Measurements from ENCODE around the gene AGBL1.

Gene AGBL1

GRCh38 chr15:86284635-86285034, 205.0 kb downstream of the AGBL1 start:
- no peak overlapping the region for H3K4me3 ChIP-seq (ENCODE audit: low read length)
- DNase-seq (ENCODE audit: low read depth, low spot score) = no peak

- no peak for DNase-seq (ENCODE audit: low read depth, low spot score)
These were observed 215.8 kb downstream of the AGBL1 start for GRCh38 chr15:86295511-86295910.

GRCh38 chr15:86296769-86297168, 217.1 kb downstream of the AGBL1 start:
- no peak overlapping the region for H3K4me3 ChIP-seq (ENCODE audit: low read length)
- DNase-seq (ENCODE audit: low read depth, low spot score) = no peak

More at GRCh38 chr15:86295511-86295910, 215.8 kb downstream of the AGBL1 start:
- H3K4me3 ChIP-seq (ENCODE audit: low read length) = no peak overlapping the region

- no peak for DNase-seq (ENCODE audit: low read depth, low spot score)
- no peak overlapping the region for H3K4me3 ChIP-seq (ENCODE audit: low read length)
These were observed 220.9 kb downstream of the AGBL1 start for GRCh38 chr15:86300390-86301125.

GRCh38 chr15:86311568-86312280, 232.1 kb downstream of the AGBL1 start:
- H3K4me3 ChIP-seq (ENCODE audit: low read length) = no peak overlapping the region

GRCh38 chr15:86312486-86312885, 232.8 kb downstream of the AGBL1 start:
- no peak overlapping the region for H3K4me3 ChIP-seq (ENCODE audit: low read length)
- DNase-seq (ENCODE audit: low read depth, low spot score) = no peak

More at GRCh38 chr15:86311568-86312280, 232.1 kb downstream of the AGBL1 start:
- no peak for DNase-seq (ENCODE audit: low read depth, low spot score)

GRCh38 chr15:86316216-86316615, 236.5 kb downstream of the AGBL1 start:
- no peak overlapping the region for H3K4me3 ChIP-seq (ENCODE audit: low read length)
- no peak for DNase-seq (ENCODE audit: low read depth, low spot score)

GRCh38 chr15:86316726-86317383, 237.2 kb downstream of the AGBL1 start:
- no peak overlapping the region for H3K4me3 ChIP-seq (ENCODE audit: low read length)
- no peak for DNase-seq (ENCODE audit: low read depth, low spot score)

GRCh38 chr15:86317384-86317740, 237.7 kb downstream of the AGBL1 start:
- no peak overlapping the region for H3K4me3 ChIP-seq (ENCODE audit: low read length)
- DNase-seq (ENCODE audit: low read depth, low spot score) = no peak

GRCh38 chr15:86322629-86323028, 243.0 kb downstream of the AGBL1 start:
- H3K4me3 ChIP-seq (ENCODE audit: low read length) = no peak overlapping the region
- no peak for DNase-seq (ENCODE audit: low read depth, low spot score)

GRCh38 chr15:86327230-86327865, 247.7 kb downstream of the AGBL1 start:
- DNase-seq (ENCODE audit: low read depth, low spot score) = no peak
- no peak overlapping the region for H3K4me3 ChIP-seq (ENCODE audit: low read length)

GRCh38 chr15:86328658-86329057, 249.0 kb downstream of the AGBL1 start:
- no peak overlapping the region for H3K4me3 ChIP-seq (ENCODE audit: low read length)
- DNase-seq (ENCODE audit: low read depth, low spot score) = no peak

GRCh38 chr15:86329311-86330013, 249.8 kb downstream of the AGBL1 start:
- no peak for DNase-seq (ENCODE audit: low read depth, low spot score)
- H3K4me3 ChIP-seq (ENCODE audit: low read length) = no peak overlapping the region

- H3K4me3 ChIP-seq (ENCODE audit: low read length) = no peak overlapping the region
- no peak for DNase-seq (ENCODE audit: low read depth, low spot score)
These were observed 254.1 kb downstream of the AGBL1 start for GRCh38 chr15:86333819-86334218.

GRCh38 chr15:86336051-86336788, 256.5 kb downstream of the AGBL1 start:
- H3K4me3 ChIP-seq (ENCODE audit: low read length) = no peak overlapping the region
- peak; percentile 30 for DNase-seq (ENCODE audit: low read depth, low spot score)

GRCh38 chr15:86337071-86337470, 257.4 kb downstream of the AGBL1 start:
- DNase-seq (ENCODE audit: low read depth, low spot score) = no peak

GRCh38 chr15:86347245-86347644, 267.6 kb downstream of the AGBL1 start:
- DNase-seq (ENCODE audit: low read depth, low spot score) = no peak
- H3K4me3 ChIP-seq (ENCODE audit: low read length) = no peak overlapping the region

More at GRCh38 chr15:86337071-86337470, 257.4 kb downstream of the AGBL1 start:
- no peak overlapping the region for H3K4me3 ChIP-seq (ENCODE audit: low read length)

GRCh38 chr15:86349565-86349964, 269.9 kb downstream of the AGBL1 start:
- no peak overlapping the region for H3K4me3 ChIP-seq (ENCODE audit: low read length)
- DNase-seq (ENCODE audit: low read depth, low spot score) = no peak

Data from Jurkat, Clone E6-1 (cell line).